ENCODE measurements around the gene MRPS5.

The MRPS5 gene

DNA sequence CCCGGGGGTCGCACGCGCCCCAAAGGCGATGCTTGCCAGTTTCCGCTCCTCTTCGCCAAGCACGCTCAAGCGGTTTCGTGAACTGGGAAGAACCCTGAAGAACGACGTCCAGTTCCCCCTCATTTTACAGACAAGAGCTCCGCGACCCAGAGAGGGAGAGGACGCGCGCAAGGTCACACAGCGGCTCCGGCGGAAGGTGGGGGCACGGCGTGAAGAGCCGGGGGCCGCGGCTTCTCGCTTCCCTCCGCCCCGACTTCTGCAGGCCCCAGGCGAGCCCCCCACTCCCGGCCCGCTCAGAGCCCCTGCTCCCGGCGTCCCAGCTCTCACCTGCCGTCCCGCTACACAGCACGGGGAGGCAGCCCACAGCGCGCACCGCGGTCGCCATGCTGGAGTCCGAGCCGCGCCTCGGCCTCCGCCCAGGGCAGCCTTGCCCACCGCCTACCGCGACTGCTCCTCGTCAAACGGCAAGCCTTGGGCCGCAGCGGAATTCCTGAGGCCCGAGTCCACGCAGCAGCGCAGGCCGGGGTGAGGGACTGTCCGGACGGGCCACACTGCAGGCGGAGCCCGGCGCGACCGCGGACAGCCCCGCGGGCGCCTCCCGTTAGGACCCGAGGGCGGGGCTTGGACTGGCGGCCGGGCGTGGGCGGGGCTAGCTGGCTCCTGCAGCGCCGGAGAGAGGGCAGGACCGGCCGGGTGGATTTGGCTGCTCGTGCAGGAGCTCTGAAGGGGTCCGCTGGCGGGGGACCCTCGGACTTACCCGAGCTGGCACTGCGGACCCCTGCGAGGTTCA lies at the start of gene MRPS5:
Gene MRPS5 (minus strand): TSS at position 402 of the 790 bp plus-strand sequence. CDS start 17 bp downstream, at position 385.
- Histone ChIP-seq H3K36me3 (ENCODE audit: insufficient read depth, low read length) (no peaks in the 10 kb centered on the region), H3K9ac (ENCODE audit: low read depth, low read length) (peak within 1 kb of the TSS; percentile 90), H3K4me1 (ENCODE audit: insufficient read depth, low read length) (no peaks in the 10 kb centered on the region)

DNA sequence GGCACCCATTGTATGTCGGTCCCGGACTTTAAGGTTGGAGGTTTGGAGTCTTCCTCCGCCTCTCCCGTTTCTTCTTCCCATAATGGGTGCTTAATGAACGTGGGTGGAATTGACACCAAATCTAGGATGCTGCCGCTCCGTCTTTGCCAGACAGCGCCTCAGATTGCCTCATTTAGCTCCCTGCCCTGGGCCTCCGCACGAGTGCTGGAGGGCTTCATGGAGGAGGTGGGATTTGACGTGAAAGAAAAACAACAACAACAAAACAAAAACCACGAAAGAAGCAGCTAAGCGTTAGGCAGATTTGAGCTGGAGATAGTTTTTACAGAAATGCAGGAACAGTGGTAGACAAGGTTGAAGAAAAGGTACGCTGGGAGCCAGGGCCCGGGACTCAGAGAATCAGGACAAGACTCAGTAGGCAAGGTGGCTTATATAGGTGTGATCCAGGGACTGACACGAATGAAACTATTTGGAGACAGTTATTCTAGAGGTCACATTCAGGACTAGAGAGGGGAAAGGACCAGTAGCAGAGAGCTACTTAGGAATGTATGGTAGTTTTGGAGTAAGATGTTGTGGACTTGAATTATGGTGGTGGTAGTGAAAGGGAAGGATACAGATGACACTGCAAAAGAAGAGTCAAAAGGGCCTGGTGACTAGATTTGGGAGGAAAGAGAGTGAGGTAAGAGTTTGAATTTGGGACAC lies 44.6 kb upstream of the MRPS5 start:
- no peaks in the 10 kb centered on the region for H3K9me3 ChIP-seq (ENCODE audit: control insufficient read depth, insufficient read depth, low read length)
- H3K36me3 ChIP-seq (ENCODE audit: insufficient read depth, low read length), result no peaks in the 10 kb centered on the region
- H3K9ac ChIP-seq (ENCODE audit: low read depth, low read length), result peak overlapping the region; percentile 89

More for the DNA sequence above, at the start of gene MRPS5:
- no peaks in the 10 kb centered on the region for H3K9me3 ChIP-seq (ENCODE audit: control insufficient read depth, insufficient read depth, low read length)

DNA sequence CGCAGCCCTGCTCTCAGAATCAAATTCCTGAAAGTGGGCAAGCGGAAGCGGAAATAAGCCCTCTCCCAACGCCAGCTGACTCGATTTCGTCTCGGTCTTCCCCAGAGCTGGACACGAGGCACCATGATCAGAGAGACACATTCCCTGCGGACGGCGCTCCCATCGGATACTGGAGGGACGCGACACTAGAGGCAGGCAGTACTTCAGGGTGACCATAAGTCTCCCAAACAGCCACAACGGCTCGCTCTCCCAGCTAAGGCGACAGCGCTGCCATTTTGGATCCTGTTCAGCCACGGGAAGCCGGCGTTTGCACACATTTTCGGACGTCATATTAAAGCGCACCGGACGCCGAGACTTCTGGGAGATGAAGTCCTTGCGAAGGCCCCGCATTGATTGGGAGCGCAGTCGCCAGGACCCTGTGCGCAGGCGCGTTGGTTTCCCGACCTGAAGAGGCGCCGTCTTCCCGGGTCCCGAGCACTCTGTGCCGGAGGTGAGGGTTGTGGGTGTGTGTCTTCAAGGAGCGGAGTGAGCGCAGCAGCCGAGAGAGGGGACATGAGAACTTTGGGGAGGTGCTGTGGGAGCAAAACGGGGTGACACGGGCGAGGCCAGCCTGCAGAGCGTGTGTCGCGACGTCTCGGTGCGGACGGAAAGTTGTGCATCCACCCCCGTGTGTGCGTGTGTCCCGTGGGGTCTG lies 43.9 kb upstream of the MRPS5 start, which contains the start of gene ZNF2:
Gene ZNF2 (plus strand): TSS at position 439 of the 694 bp plus-strand sequence. CDS start 10,418 bp downstream, outside the sequence.
- Histone ChIP-seq H3K4me1 (ENCODE audit: insufficient read depth, low read length) (no peaks in the 10 kb centered on the region), H3K9me3 (ENCODE audit: control insufficient read depth, insufficient read depth, low read length) (no peaks in the 10 kb centered on the region), H3K36me3 (ENCODE audit: insufficient read depth, low read length) (no peaks in the 10 kb centered on the region), H3K9ac (ENCODE audit: low read depth, low read length) (peak within 1 kb of the TSS; percentile 89)

More for the DNA sequence above, 44.6 kb upstream of the MRPS5 start:
- H3K4me1 ChIP-seq (ENCODE audit: insufficient read depth, low read length), result no peaks in the 10 kb centered on the region

DNA sequence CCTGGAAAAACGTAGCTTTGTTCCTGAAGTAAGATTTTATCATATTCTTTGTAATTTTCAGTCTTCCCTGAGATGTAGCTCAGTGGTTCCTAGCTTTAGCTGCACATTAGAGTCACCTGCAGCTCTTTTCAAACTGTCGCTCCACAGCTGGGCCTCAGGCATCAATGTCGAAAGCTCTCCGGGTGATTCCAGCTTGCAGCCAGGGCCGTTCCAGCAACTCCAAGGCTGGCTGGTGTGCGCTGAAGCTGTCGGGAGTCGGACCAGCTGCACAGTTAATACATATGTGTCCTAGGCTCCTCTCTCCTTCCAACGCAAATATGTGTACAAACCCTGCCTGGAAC lies 43.4 kb upstream of the MRPS5 start:
- Histone ChIP-seq H3K36me3 (ENCODE audit: insufficient read depth, low read length) (no peaks in the 10 kb centered on the region), H3K9me3 (ENCODE audit: control insufficient read depth, insufficient read depth, low read length) (no peaks in the 10 kb centered on the region), H3K4me1 (ENCODE audit: insufficient read depth, low read length) (no peaks in the 10 kb centered on the region), H3K9ac (ENCODE audit: low read depth, low read length) (peak overlapping the region; percentile 89)

DNA sequence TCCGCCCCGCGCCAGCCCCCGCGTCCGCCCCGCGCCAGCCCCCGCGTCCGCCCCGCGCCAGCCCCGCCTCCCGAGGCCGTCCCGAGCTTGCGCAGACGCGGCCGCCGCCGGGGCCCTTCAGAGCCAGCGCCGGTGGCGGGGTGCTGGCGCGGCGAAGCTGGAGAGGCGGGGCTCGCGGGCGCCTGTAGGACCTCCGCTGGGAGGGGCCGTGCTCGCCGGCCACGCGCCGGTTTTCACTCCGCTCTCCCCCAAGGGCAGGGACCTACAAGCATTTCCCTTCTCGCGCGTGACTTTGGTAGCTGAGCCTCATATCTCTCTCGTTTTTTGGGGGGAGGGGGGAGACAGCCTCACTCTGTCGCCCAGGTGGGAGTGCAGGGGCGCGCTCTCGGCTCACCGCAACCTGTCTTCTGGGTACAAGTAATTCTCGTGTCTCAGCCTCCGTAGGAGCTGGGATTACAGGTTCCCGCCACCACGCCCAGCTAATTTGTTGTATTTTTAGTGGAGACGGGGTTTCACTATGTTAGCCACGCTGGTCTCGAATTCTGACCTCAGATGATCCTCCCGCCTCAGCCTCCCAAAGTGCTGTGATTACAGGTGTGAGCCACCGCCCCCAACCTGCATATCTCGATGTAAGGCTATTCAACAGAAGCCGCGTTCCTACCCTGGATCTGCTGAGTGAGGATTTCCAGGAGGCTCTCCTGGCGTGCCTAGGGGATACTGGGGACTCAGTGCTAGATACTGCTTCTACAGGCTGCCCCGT lies 38.3 kb upstream of the MRPS5 start, which contains the start of gene ZNF514:
Gene ZNF514 (minus strand): TSS at position 159 of the 760 bp plus-strand sequence. CDS start 6,595 bp downstream, outside the sequence.
- peaks cover 8% of the 10 kb centered on the region for H3K36me3 ChIP-seq (ENCODE audit: insufficient read depth, low read length)
- H3K9me3 ChIP-seq (ENCODE audit: control insufficient read depth, insufficient read depth, low read length), result no peaks in the 10 kb centered on the region
- H3K4me1 ChIP-seq (ENCODE audit: insufficient read depth, low read length), result no peaks in the 10 kb centered on the region; the same call in 1 of the 2 replicates
- H3K9ac ChIP-seq (ENCODE audit: low read depth, low read length), result peak within 1 kb of the TSS; percentile 89

DNA sequence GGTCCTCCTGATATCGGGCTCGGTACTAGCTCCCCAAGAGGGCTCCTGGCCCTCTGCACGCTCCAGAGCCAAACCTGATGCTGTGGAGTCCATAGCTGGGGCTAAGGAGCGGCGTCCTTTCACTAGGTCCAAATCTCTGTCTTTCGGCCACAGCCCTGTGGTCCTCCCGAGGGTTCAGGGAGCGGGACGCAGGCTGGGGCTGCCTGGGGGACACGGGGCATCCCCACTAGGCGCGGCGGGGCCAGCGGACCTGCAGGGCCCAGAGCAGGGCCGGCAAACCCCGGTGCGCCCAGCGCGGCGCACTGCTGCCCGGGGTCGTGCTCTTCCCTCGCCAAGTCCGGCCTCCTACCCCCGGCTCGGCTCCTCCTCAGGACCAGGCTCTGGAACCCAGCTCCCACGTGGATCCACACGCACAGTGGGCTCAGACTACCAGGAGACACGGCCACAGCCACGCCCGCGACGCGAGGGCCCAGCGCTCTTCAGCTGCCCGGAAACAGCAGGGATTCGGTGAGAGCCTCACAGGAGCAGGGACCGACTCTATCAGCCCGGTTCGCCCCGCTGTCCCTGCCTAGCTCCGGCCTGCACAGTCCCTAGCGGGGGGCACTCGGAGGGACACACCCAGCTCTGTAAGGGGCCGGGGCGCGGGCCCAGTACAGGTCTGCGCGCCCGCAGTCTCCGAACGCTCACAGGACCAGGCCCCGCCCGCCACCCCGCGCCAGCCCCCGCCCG lies 37.4 kb upstream of the MRPS5 start:
- H3K9ac ChIP-seq (ENCODE audit: low read depth, low read length), result peak overlapping the region; percentile 83
- no peaks in the 10 kb centered on the region; the same call in 1 of the 2 replicates for H3K4me1 ChIP-seq (ENCODE audit: insufficient read depth, low read length)
- peaks cover 14% of the 10 kb centered on the region for H3K36me3 ChIP-seq (ENCODE audit: insufficient read depth, low read length)
- H3K9me3 ChIP-seq (ENCODE audit: control insufficient read depth, insufficient read depth, low read length), result peaks cover 4% of the 10 kb centered on the region; the same call in 1 of the 2 replicates

DNA sequence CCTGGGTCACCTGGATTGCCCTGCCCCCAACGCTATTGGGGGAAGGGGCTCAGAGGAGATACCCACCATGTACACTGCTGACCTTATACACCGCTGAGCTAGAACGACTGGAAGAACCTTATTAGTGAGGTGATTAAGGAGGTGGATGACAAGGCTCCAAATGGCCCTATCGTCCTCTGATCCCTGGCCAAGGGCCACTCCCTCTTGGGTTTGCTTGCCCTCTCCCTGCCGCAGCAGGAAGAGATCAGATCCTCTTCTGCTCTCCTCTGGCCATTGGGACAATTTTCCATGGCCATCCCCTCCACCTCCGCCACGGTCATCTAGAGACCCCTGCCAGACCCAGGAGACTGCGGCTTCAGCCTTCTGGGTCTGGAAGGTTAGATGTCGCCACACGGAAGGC lies 36.8 kb upstream of the MRPS5 start:
- Histone ChIP-seq H3K9ac (ENCODE audit: low read depth, low read length) (peak overlapping the region; percentile 83; the same call in 1 of the 2 replicates), H3K36me3 (ENCODE audit: insufficient read depth, low read length) (peaks cover 17% of the 10 kb centered on the region)

DNA sequence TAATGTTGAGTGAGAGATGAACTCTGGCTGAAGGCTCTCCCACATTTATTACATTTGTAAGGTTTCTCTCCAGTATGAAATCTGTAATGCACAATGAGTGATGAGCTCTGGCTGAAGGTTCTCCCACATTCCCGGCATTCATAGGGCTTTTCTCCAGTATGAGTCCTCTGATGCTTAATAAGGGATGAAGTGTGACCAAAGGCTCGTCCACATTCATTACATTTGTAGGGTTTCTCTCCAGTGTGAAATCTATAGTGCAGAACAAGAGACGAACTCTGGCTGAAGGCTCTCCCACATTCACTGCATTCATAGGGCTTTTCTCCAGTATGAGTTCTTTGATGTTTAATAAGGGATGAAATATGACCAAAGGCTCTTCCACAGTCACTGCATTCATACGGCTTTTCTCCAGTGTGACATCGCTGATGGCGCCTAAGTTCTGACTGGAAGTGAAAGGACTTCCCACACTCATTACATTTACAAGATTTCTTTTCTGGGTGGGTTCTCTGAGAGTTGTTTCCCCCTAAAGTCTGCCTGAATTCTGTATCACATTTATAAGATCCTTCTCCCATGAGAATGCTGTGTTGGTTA lies 27.9 kb upstream of the MRPS5 start:
- Histone ChIP-seq H3K4me1 (ENCODE audit: insufficient read depth, low read length) (no peaks in the 10 kb centered on the region), H3K36me3 (ENCODE audit: insufficient read depth, low read length) (peaks cover 35% of the 10 kb centered on the region), H3K9me3 (ENCODE audit: control insufficient read depth, insufficient read depth, low read length) (peaks cover 54% of the 10 kb centered on the region), H3K9ac (ENCODE audit: low read depth, low read length) (no peak overlapping the region)

More for the DNA sequence above, 36.8 kb upstream of the MRPS5 start:
- Histone ChIP-seq H3K4me1 (ENCODE audit: insufficient read depth, low read length) (no peaks in the 10 kb centered on the region; the same call in 1 of the 2 replicates), H3K9me3 (ENCODE audit: control insufficient read depth, insufficient read depth, low read length) (peaks cover 7% of the 10 kb centered on the region)

DNA sequence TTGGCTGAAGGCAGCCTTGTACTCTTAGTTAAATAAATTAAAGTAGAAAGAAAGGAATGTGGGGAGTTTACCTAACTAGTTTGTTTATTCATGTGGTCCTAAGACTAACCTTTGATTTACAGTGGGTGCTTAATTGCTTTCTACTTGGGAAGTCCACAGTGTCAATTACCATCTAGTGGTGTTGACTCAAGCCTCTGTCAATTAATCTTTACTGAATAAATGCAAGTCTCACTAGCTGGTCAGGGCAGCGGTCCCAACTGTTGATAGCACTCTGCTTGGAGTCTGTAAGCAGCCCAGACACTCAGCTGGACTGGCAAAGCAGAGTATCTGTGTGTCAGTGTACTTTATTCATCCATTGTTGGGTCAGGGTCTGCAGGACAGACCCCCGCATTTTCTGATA lies 22.2 kb upstream of the MRPS5 start:
- Histone ChIP-seq H3K36me3 (ENCODE audit: insufficient read depth, low read length) (peaks cover 4% of the 10 kb centered on the region), H3K4me1 (ENCODE audit: insufficient read depth, low read length) (no peaks in the 10 kb centered on the region), H3K9me3 (ENCODE audit: control insufficient read depth, insufficient read depth, low read length) (peaks cover 44% of the 10 kb centered on the region)

DNA sequence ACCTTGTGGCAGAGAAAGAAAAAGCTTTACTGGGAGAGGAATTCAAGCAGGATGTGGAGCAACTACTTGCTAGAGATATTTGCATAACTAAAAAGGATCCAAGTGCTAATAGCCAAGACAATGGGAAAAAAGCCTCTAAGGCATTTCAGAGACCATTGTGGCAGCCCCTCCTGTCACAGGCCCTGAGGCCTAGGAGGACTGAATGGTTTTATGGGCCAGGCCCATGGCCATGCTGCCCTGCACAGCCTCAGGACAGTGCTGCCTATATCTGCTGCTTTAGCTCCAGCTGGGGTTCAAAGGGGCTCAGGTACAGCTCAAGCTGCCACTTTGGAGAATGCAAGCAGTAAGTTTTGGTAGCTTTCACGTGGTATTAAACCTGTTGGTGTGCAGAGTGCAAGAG lies 17.1 kb upstream of the MRPS5 start:
- Histone ChIP-seq H3K36me3 (ENCODE audit: insufficient read depth, low read length) (no peaks in the 10 kb centered on the region), H3K4me1 (ENCODE audit: insufficient read depth, low read length) (no peaks in the 10 kb centered on the region), H3K9me3 (ENCODE audit: control insufficient read depth, insufficient read depth, low read length) (peaks cover 23% of the 10 kb centered on the region), H3K9ac (ENCODE audit: low read depth, low read length) (no peak overlapping the region)

More for the DNA sequence above, 22.2 kb upstream of the MRPS5 start:
- H3K9ac ChIP-seq (ENCODE audit: low read depth, low read length), result no peak overlapping the region

DNA sequence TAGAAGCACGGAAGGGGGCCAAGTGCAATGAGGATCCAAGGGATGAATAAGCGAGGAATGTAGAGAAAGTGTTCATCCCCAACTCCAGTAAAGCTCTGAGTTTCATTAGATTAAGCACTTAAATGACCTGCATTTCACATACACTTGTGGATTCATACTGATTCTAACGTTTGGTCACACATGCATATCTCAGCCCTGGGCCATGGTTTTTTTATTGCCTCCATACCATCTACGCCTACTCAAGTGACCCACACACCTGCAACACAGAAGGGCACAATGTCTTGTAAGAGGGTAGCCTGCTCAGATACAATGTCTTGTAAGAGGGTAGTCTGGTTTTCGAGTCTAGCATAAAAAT lies 566 bp upstream of the MRPS5 start:
- Histone ChIP-seq H3K9ac (ENCODE audit: low read depth, low read length) (peak overlapping the region; percentile 90), H3K36me3 (ENCODE audit: insufficient read depth, low read length) (no peaks in the 10 kb centered on the region), H3K9me3 (ENCODE audit: control insufficient read depth, insufficient read depth, low read length) (no peaks in the 10 kb centered on the region), H3K4me1 (ENCODE audit: insufficient read depth, low read length) (no peaks in the 10 kb centered on the region)

DNA sequence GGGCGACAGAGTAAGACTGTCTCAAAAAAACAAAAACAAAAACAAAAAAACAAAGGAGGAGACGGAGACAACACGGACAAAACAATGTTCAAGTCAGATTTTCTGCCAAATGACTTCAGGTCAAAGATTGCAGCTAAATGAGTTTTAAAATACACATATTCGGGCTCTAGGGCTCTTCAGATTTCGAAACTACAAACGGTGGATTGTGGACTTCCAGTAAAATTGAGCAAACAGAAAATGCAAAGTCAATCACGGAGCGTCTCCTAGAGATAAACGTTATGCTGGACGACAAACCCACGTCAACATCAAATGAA lies 558 bp downstream of the MRPS5 start:
- no peaks in the 10 kb centered on the region for H3K9me3 ChIP-seq (ENCODE audit: control insufficient read depth, insufficient read depth, low read length)
- H3K9ac ChIP-seq (ENCODE audit: low read depth, low read length), result peak overlapping the region; percentile 90
- no peaks in the 10 kb centered on the region for H3K4me1 ChIP-seq (ENCODE audit: insufficient read depth, low read length)
- no peaks in the 10 kb centered on the region for H3K36me3 ChIP-seq (ENCODE audit: insufficient read depth, low read length)

DNA sequence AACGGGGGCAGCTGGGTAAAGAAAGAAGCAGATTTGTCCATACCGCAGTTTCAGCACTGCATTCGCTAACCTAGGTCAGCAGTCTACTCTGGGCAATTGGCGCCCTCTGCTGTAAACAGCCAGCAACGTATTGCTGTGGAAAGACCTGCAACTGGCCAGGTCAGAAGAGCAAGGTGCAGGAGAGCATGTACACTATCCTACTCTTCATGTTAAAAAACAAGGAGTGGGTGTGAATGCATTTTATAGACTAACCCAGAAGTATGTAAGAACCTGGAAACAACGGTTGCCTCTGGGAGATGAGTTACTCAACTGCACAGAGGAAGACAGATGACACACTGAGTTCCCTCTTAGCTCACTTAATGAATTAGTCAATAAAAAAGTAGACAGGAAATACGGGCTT lies 6.2 kb downstream of the MRPS5 start:
- H3K4me1 ChIP-seq (ENCODE audit: insufficient read depth, low read length), result no peaks in the 10 kb centered on the region
- no peak overlapping the region for H3K9ac ChIP-seq (ENCODE audit: low read depth, low read length)
- no peaks in the 10 kb centered on the region for H3K9me3 ChIP-seq (ENCODE audit: control insufficient read depth, insufficient read depth, low read length)
- peaks cover 10% of the 10 kb centered on the region for H3K36me3 ChIP-seq (ENCODE audit: insufficient read depth, low read length)

All from ES-I3 (cell line).